NCI-H2196 (cell line): ENCODE measurements around the gene IFNA6.

Experiments used
- DNase-seq: peaks from one replicate; lab custom pipeline; 2025; ENCODE audit not compliant: unreplicated experiment; lab: John Stamatoyannopoulos, UW

Gene IFNA6

GRCh38 chr9:21331676-21332402 lies 18.8 kb downstream of the IFNA6 start:
- DNase-seq: no peak

GRCh38 chr9:21326526-21327139 lies 24.1 kb downstream of the IFNA6 start:
- peak; percentile 37 for DNase-seq

- no peak for DNase-seq
Observed at GRCh38 chr9:21324047-21324446, 26.6 kb downstream of the IFNA6 start.

GRCh38 chr9:21322911-21323461 lies 27.7 kb downstream of the IFNA6 start:
- DNase-seq: no peak

GRCh38 chr9:21320465-21320864 lies 30.2 kb downstream of the IFNA6 start:
- no peak for DNase-seq

GRCh38 chr9:21317956-21318923 lies 32.4 kb downstream of the IFNA6 start:
- DNase-seq: peak; percentile 52

- peak; percentile 11 for DNase-seq
Observed at GRCh38 chr9:21316860-21317259, 33.8 kb downstream of the IFNA6 start.

GRCh38 chr9:21316032-21316842 lies 34.5 kb downstream of the IFNA6 start:
- DNase-seq: no peak

- no peak for DNase-seq
Observed at GRCh38 chr9:21314152-21314551, 36.5 kb downstream of the IFNA6 start.

- DNase-seq: no peak
Observed at GRCh38 chr9:21311889-21312288, 38.8 kb downstream of the IFNA6 start.

- DNase-seq: no peak
Observed at GRCh38 chr9:21305213-21305612, 45.5 kb downstream of the IFNA6 start, which contains the start of gene IFNA5. IFNA5 (minus strand) TSS chr9:21305313; CDS start chr9:21305256, 57 bp downstream.
